H4 (cell line): ENCODE data around the gene SLC35F4. TPM values are rescaled to one million over a fixed set of nuclear protein-coding genes. Genes with fewer than 3 reads are reported as not detected.

Experiments
- DNase-seq: peaks from one replicate; pipeline ENCODE4 v3.0.0-alpha.2; 2015; ENCODE audit warnings: low spot score
- total RNA-seq: library from RNA; depleted of rRNA; stranded (reverse); fragments of >200 nt; shearing (Covaris generic); gene quantifications from 2 replicates; pipeline ENCODE4 v1.2.3, GENCODE V29; 2014

Gene SLC35F4
- total RNA-seq, 1 experiment from 2014 or later = not detected

- no peak for DNase-seq
Observed at GRCh38 chr14:57617510-57617909, 248.4 kb downstream of the SLC35F4 start.

- no peak for DNase-seq
Observed at GRCh38 chr14:57612946-57613345, 252.9 kb downstream of the SLC35F4 start.

GRCh38 chr14:57611555-57612075 is 254.3 kb downstream of the SLC35F4 start:
- DNase-seq = no peak

GRCh38 chr14:57610631-57611030 is 255.3 kb downstream of the SLC35F4 start:
- DNase-seq = no peak

- DNase-seq = no peak
Observed at GRCh38 chr14:57609192-57610075, 256.5 kb downstream of the SLC35F4 start.

GRCh38 chr14:57607086-57607485 is 258.8 kb downstream of the SLC35F4 start:
- no peak for DNase-seq

GRCh38 chr14:57583396-57583795 is 282.5 kb downstream of the SLC35F4 start:
- no peak for DNase-seq

- no peak for DNase-seq
Observed at GRCh38 chr14:57582746-57583145, 283.1 kb downstream of the SLC35F4 start.

- no peak for DNase-seq
Observed at GRCh38 chr14:57578801-57579200, 287.1 kb downstream of the SLC35F4 start.

GRCh38 chr14:57576498-57576897 is 289.4 kb downstream of the SLC35F4 start:
- DNase-seq = no peak

- DNase-seq = no peak
Observed at GRCh38 chr14:57575482-57575881, 290.4 kb downstream of the SLC35F4 start.

GRCh38 chr14:57574617-57575288 is 291.1 kb downstream of the SLC35F4 start:
- no peak for DNase-seq

GRCh38 chr14:57573173-57573572 is 292.7 kb downstream of the SLC35F4 start:
- DNase-seq = no peak

- no peak for DNase-seq
Observed at GRCh38 chr14:57568554-57568953, 297.3 kb downstream of the SLC35F4 start.

GRCh38 chr14:57567220-57567619 is 298.7 kb downstream of the SLC35F4 start:
- no peak for DNase-seq

- DNase-seq = no peak
Observed at GRCh38 chr14:57560681-57561080, 305.2 kb downstream of the SLC35F4 start.

GRCh38 chr14:57559576-57559975 is 306.3 kb downstream of the SLC35F4 start:
- no peak for DNase-seq

GRCh38 chr14:57549765-57550420 is 316.0 kb downstream of the SLC35F4 start:
- DNase-seq = no peak

- DNase-seq = no peak
Observed at GRCh38 chr14:57549016-57549564, 316.8 kb downstream of the SLC35F4 start.

- no peak for DNase-seq
Observed at GRCh38 chr14:57547131-57547530, 318.8 kb downstream of the SLC35F4 start.

GRCh38 chr14:57533214-57533613 is 332.7 kb downstream of the SLC35F4 start:
- no peak for DNase-seq

- no peak for DNase-seq
Observed at GRCh38 chr14:57530571-57530970, 335.3 kb downstream of the SLC35F4 start.
